Measurements from ENCODE around the gene STIM1.
"Not testable (repeated sequence)": the region's sequence is repeated elsewhere in the genome, so short reads cannot be mapped to it uniquely, and the experiment has no call there.

STIM1 gene

GRCh38 chr11:3989921-3990290 lies 134.4 kb downstream of the STIM1 start:
- peak; percentile 6 for DNase-seq

GRCh38 chr11:3990406-3990805 lies 134.9 kb downstream of the STIM1 start:
- DNase-seq: no peak

- DNase-seq: no peak
Observed at GRCh38 chr11:3992964-3993363, 137.5 kb downstream of the STIM1 start.

GRCh38 chr11:3994030-3994640 lies 138.7 kb downstream of the STIM1 start:
- no peak for DNase-seq

GRCh38 chr11:3995307-3995706 lies 139.8 kb downstream of the STIM1 start:
- DNase-seq: no peak

GRCh38 chr11:3995949-3996554 lies 140.6 kb downstream of the STIM1 start:
- peak; percentile 21 for DNase-seq

GRCh38 chr11:3996651-3997050 lies 141.2 kb downstream of the STIM1 start:
- DNase-seq: no peak

GRCh38 chr11:4004753-4005152 lies 149.3 kb downstream of the STIM1 start:
- not testable (repeated sequence) for DNase-seq

GRCh38 chr11:4006946-4007680 lies 151.6 kb downstream of the STIM1 start:
- no peak for DNase-seq

- DNase-seq: no peak
Observed at GRCh38 chr11:4008116-4008515, 152.7 kb downstream of the STIM1 start.

- not testable (repeated sequence) for DNase-seq
Observed at GRCh38 chr11:4016602-4017001, 161.1 kb downstream of the STIM1 start.

GRCh38 chr11:4017129-4017528 lies 161.7 kb downstream of the STIM1 start:
- DNase-seq: no peak

- no peak for DNase-seq
Observed at GRCh38 chr11:4018641-4019040, 163.2 kb downstream of the STIM1 start.

- DNase-seq: no peak
Observed at GRCh38 chr11:4019891-4020290, 164.4 kb downstream of the STIM1 start.

GRCh38 chr11:4022669-4023068 lies 167.2 kb downstream of the STIM1 start:
- DNase-seq: no peak

- no peak for DNase-seq
Observed at GRCh38 chr11:4025248-4025966, 169.9 kb downstream of the STIM1 start.

GRCh38 chr11:4025967-4026324 lies 170.5 kb downstream of the STIM1 start:
- DNase-seq: no peak

GRCh38 chr11:4026389-4026788 lies 170.9 kb downstream of the STIM1 start:
- no peak for DNase-seq

- no peak for DNase-seq
Observed at GRCh38 chr11:4027746-4028145, 172.3 kb downstream of the STIM1 start.

GRCh38 chr11:4030197-4030596 lies 174.7 kb downstream of the STIM1 start:
- DNase-seq: no peak

- no peak for DNase-seq
Observed at GRCh38 chr11:4032097-4032496, 176.6 kb downstream of the STIM1 start.

- DNase-seq: no peak
Observed at GRCh38 chr11:4035985-4036384, 180.5 kb downstream of the STIM1 start.

- DNase-seq: peak; percentile 8
Observed at GRCh38 chr11:4039011-4039410, 183.5 kb downstream of the STIM1 start.

- no peak for DNase-seq
Observed at GRCh38 chr11:4040461-4040860, 185.0 kb downstream of the STIM1 start.

All from suppressor macrophage treated with lipopolysaccharide for 4 hours (primary cell).